GM21360 (cell line): ENCODE data around the gene BAIAP2L1.
A peak's percentile ranks its signal among the peaks of the same experiment; 100 is the strongest.
"Not testable (repeated sequence)": the region's sequence is repeated elsewhere in the genome, so short reads cannot be mapped to it uniquely, and the experiment has no call there.

Source experiments
- ATAC-seq: cut with Tn5 transposase; IDR thresholded peaks from one replicate; pipeline ENCODE4 v1.9.1; 2021; ENCODE audit warnings: mild to moderate bottlenecking, moderate library complexity; ENCODE audit not compliant: unreplicated experiment

The BAIAP2L1 gene

GRCh38 chr7:98400542-98401340 is at the start of gene BAIAP2L1:
Gene BAIAP2L1, minus strand, starts transcription at chr7:98401090. Its CDS starts 238 bp downstream, at chr7:98400852.
- ATAC-seq = peak; percentile 78

GRCh38 chr7:98448766-98449165 is 47.9 kb upstream of the BAIAP2L1 start:
- ATAC-seq = no peak

GRCh38 chr7:98440992-98441391 is 40.1 kb upstream of the BAIAP2L1 start:
- not testable (repeated sequence) for ATAC-seq

GRCh38 chr7:98439484-98439883 is 38.6 kb upstream of the BAIAP2L1 start:
- ATAC-seq = no peak

- no peak for ATAC-seq
Observed at GRCh38 chr7:98434087-98434486, 33.2 kb upstream of the BAIAP2L1 start.

- no peak for ATAC-seq
Observed at GRCh38 chr7:98429799-98430198, 28.9 kb upstream of the BAIAP2L1 start.

- ATAC-seq = no peak
Observed at GRCh38 chr7:98423043-98423442, 22.2 kb upstream of the BAIAP2L1 start.

- ATAC-seq = no peak
Observed at GRCh38 chr7:98420966-98421612, 20.2 kb upstream of the BAIAP2L1 start.

GRCh38 chr7:98419988-98420387 is 19.1 kb upstream of the BAIAP2L1 start:
- ATAC-seq = not testable (repeated sequence)

- ATAC-seq = not testable (repeated sequence)
Observed at GRCh38 chr7:98419316-98419691, 18.4 kb upstream of the BAIAP2L1 start.

GRCh38 chr7:98418636-98419315 is 17.9 kb upstream of the BAIAP2L1 start:
- ATAC-seq = no peak

GRCh38 chr7:98418271-98418635 is 17.4 kb upstream of the BAIAP2L1 start:
- ATAC-seq = no peak

GRCh38 chr7:98417604-98418270 is 16.8 kb upstream of the BAIAP2L1 start:
- not testable (repeated sequence) for ATAC-seq

- ATAC-seq = no peak
Observed at GRCh38 chr7:98414205-98414900, 13.5 kb upstream of the BAIAP2L1 start.

- ATAC-seq = not testable (repeated sequence)
Observed at GRCh38 chr7:98413655-98414054, 12.8 kb upstream of the BAIAP2L1 start.

- no peak for ATAC-seq
Observed at GRCh38 chr7:98409843-98410242, 9.0 kb upstream of the BAIAP2L1 start.

- not testable (repeated sequence) for ATAC-seq
Observed at GRCh38 chr7:98408146-98408545, 7.3 kb upstream of the BAIAP2L1 start.

- no peak for ATAC-seq
Observed at GRCh38 chr7:98406827-98407226, 5.9 kb upstream of the BAIAP2L1 start.

GRCh38 chr7:98404840-98405239 is 4.0 kb upstream of the BAIAP2L1 start:
- no peak for ATAC-seq

- ATAC-seq = no peak
Observed at GRCh38 chr7:98399890-98400541, 874 bp downstream of the BAIAP2L1 start.
